HUES64 (cell line): ENCODE results near the gene TXNRD1.
A peak's percentile ranks its signal among the peaks of the same experiment; 100 is the strongest.

Experiments used
- H3K27ac ChIP-seq: 2 replicates; pipeline ENCODE4 v1.7.0; 2013; ENCODE audit warnings: low read depth, low read length, inconsistent platforms
- H3K27me3 ChIP-seq: 2 replicates; pipeline ENCODE4 v1.6.1; 2013; ENCODE audit warnings: mild to moderate bottlenecking, low read length; ENCODE audit not compliant: insufficient read depth
- H3K36me3 ChIP-seq: 2 replicates; pipeline ENCODE4 v1.6.1; 2013; ENCODE audit warnings: mild to moderate bottlenecking, low read length; ENCODE audit not compliant: insufficient read depth
- H3K4me1 ChIP-seq: 2 replicates; pipeline ENCODE4 v1.6.1; 2013; ENCODE audit warnings: mild to moderate bottlenecking, low read length, moderate library complexity; ENCODE audit not compliant: insufficient read depth
- H3K4me3 ChIP-seq: 2 replicates; pipeline ENCODE4 v1.5.1; 2013; ENCODE audit warnings: mild to moderate bottlenecking, low read length, moderate library complexity
- H3K9ac ChIP-seq: 2 replicates; pipeline ENCODE4 v1.6.1; 2013; ENCODE audit warnings: mild to moderate bottlenecking, low read depth, low read length
- H3K9me3 ChIP-seq: 2 replicates; pipeline ENCODE4 v1.6.1; 2013; ENCODE audit warnings: low read depth, low read length; ENCODE audit not compliant: insufficient read depth
- whole genome bisulfite sequencing: fragments of 150-250, 120-280 bp; methylation state at CpG from one replicate; pipeline ENCODE4 v1.1.7; 2013; ENCODE audit warnings: missing lambda C conversion rate; 5-methylcytosine and 5-hydroxymethylcytosine counted together

The TXNRD1 gene

DNA sequence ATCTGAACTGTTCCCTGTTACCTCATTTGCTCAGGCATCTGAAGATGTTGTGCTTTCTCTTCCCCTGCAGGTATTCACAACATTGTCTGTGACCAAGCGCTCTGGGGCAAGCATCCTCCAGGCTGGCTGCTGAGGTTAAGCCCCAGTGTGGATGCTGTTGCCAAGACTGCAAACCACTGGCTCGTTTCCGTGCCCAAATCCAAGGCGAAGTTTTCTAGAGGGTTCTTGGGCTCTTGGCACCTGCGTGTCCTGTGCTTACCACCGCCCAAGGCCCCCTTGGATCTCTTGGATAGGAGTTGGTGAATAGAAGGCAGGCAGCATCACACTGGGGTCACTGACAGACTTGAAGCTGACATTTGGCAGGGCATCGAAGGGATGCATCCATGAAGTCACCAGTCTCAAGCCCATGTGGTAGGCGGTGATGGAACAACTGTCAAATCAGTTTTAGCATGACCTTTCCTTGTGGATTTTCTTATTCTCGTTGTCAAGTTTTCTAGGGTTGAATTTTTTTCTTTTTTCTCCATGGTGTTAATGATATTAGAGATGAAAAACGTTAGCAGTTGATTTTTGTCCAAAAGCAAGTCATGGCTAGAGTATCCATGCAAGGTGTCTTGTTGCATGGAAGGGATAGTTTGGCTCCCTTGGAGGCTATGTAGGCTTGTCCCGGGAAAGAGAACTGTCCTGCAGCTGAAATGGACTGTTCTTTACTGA lies 132.9 kb downstream of the TXNRD1 start:
- Histone ChIP-seq H3K36me3 (peaks cover 77% of the 10 kb centered on the region), H3K27me3 (no peaks in the 10 kb centered on the region), H3K9me3 (no peaks in the 10 kb centered on the region), H3K4me3 (no peak overlapping the region), H3K9ac (no peak overlapping the region), H3K27ac (no peak overlapping the region), H3K4me1 (peaks cover 19% of the 10 kb centered on the region)
- 93% methylated on average over 11 of the region's 11 CpGs for WGBS

DNA sequence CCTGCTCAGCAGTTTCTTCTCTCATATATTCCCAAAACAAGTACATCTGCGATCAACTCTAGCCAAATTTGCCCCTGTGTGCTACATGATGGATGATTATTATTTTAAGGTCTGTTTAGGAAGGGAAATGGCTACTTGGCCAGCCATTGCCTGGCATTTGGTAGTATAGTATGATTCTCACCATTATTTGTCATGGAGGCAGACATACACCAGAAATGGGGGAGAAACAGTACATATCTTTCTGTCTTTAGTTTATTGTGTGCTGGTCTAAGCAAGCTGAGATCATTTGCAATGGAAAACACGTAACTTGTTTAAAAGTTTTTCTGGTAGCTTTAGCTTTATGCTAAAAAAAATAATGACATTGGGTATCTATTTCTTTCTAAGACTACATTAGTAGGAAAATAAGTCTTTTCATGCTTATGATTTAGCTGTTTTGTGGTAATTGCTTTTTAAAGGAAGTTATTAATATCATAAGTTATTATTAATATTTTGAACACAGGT lies 133.5 kb downstream of the TXNRD1 start:
- 95% methylated on average over 2 of the region's 2 CpGs for WGBS
- no peaks in the 10 kb centered on the region for H3K9me3 ChIP-seq
- no peaks in the 10 kb centered on the region for H3K27me3 ChIP-seq
- no peak overlapping the region for H3K4me3 ChIP-seq
- H3K27ac ChIP-seq, result no peak overlapping the region
- peaks cover 76% of the 10 kb centered on the region for H3K36me3 ChIP-seq
- H3K4me1 ChIP-seq, result peaks cover 19% of the 10 kb centered on the region
- H3K9ac ChIP-seq, result no peak overlapping the region

DNA sequence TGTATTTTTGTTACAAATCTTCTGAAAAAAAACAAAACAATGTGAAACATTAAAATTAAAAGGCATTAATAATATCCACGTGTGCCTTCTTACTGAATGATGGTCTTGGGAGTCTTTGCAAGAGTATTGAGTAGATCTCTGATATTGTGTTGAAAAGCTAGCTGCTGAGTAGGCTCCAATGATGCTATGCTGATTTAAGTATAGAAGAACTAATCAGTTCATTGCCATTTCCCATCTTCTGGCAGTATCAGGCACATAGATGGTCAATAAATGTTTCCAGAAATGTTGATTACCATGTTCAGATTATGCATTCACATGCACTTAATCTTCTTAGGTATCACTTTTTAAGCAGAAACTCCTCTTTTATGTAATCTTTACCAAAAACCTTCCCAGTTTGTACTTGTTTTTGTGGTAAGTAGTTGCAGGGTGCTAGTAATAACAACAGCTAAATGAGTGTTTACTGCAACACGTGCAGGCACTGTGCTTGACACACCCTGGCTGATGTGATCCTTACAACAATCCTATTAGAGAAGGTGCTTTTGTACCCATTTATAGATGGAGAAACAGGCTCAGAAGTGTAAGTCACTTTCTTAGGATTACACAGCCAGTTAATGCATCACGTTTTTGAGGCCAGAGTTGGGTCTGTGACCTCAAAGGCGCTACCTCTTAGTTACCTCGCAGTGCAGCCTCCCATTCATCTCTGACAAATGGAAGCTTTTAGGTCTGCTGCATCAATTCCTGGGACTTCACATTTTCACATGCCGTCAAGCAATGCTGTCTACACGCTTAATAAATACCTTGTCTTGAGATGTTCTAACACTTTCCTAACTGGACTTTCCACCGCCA lies 134.9 kb downstream of the TXNRD1 start:
- Histone ChIP-seq H3K36me3 (peaks cover 74% of the 10 kb centered on the region), H3K9ac (no peak overlapping the region), H3K27ac (peak overlapping the region; percentile 67; the same call in 1 of the 2 replicates), H3K9me3 (no peaks in the 10 kb centered on the region), H3K27me3 (no peaks in the 10 kb centered on the region), H3K4me1 (peaks cover 19% of the 10 kb centered on the region), H3K4me3 (no peak overlapping the region)
- WGBS, result 89% methylated on average over 8 of the region's 8 CpGs

DNA sequence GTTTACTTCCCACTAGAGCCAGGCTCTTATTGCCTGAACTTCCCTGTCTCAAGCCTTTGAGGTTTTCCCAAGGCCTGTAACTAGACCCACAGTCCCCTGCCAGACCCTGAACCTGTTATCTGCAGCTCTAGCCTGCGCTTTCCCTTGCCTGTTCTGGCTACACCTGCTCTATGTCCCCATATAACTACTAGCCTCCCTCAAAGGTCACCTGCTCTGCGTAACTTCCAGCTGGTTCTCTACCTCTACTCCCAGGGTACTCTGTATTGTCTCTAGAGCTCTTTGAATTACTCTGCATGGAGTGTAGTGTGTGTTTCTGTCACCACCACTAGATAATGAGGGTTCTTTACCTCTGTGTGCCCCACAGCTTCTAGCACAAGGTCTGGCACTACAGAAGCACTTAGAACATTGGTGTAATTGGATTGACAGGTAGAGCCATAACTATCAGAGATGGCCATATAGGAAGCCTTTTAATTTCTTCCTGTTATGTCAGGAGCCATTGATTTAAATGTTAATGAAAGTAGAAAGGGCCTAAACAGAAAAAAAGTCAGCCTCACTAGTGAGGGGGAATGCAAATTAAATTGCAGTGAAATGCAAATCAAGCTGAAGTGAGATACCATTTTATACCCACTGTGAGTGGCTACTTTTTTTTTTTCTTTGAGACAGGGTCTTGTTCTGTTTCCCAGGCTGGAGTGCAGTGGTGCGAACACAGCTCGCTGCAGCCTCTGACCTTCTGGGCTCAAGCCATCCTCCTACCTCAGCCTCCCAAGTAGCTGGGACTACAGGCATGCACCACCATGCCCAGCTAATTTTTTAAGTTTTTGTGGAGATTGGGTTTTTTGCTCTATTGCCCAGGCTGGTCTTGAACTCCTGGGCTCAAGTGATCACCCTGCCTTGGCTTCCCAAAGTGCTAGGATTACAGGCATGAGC lies 135.7 kb downstream of the TXNRD1 start:
- H3K9me3 ChIP-seq, result no peaks in the 10 kb centered on the region
- 84% methylated on average over 4 of the region's 4 CpGs for WGBS
- H3K27me3 ChIP-seq, result no peaks in the 10 kb centered on the region
- no peak overlapping the region for H3K4me3 ChIP-seq
- H3K27ac ChIP-seq, result peak overlapping the region; percentile 67; the same call in 1 of the 2 replicates
- H3K4me1 ChIP-seq, result peaks cover 19% of the 10 kb centered on the region
- H3K9ac ChIP-seq, result no peak overlapping the region
- H3K36me3 ChIP-seq, result peaks cover 69% of the 10 kb centered on the region

DNA sequence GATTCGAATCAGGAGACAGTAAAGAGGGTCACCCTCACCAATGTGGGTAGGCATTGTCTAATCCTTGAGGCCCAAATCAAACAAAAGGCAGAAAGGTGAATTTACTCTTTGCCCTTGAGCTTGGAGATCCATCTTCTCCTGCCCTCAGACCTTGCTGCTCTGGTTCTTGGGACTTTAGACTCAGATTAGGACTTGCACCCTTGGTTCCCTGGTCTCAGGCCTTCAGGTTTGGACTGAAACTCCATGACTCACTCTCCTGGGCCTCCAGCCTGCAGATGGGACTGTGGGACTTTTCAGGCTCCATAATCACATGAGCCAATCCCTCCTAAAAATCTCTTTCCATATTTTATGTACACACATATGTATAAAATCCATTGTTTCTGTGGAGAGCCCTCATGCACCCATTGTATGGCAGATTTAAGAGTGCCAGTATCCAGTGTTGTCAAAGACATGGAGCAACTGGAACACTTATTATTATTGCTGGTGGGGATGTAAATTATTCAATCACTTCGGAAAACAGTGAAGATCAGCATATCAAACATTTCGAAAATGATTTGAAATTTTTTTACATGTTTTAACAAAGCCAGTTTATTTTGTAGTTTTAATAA lies 136.6 kb downstream of the TXNRD1 start:
- Histone ChIP-seq H3K9ac (no peak overlapping the region), H3K36me3 (peaks cover 63% of the 10 kb centered on the region), H3K4me1 (peaks cover 19% of the 10 kb centered on the region), H3K27me3 (no peaks in the 10 kb centered on the region), H3K27ac (no peak overlapping the region), H3K4me3 (no peak overlapping the region), H3K9me3 (no peaks in the 10 kb centered on the region)
- WGBS, result 96% methylated on average over 3 of the region's 3 CpGs

- Histone ChIP-seq H3K4me1 (peaks cover 19% of the 10 kb centered on the region), H3K9me3 (no peaks in the 10 kb centered on the region), H3K4me3 (no peak overlapping the region), H3K36me3 (peaks cover 52% of the 10 kb centered on the region), H3K9ac (no peak overlapping the region), H3K27ac (no peak overlapping the region), H3K27me3 (no peaks in the 10 kb centered on the region)
- 96% methylated on average over 16 of the region's 17 CpGs for WGBS
Measured at GRCh38 chr12:104353012-104353981, 137.7 kb downstream of the TXNRD1 start.

DNA sequence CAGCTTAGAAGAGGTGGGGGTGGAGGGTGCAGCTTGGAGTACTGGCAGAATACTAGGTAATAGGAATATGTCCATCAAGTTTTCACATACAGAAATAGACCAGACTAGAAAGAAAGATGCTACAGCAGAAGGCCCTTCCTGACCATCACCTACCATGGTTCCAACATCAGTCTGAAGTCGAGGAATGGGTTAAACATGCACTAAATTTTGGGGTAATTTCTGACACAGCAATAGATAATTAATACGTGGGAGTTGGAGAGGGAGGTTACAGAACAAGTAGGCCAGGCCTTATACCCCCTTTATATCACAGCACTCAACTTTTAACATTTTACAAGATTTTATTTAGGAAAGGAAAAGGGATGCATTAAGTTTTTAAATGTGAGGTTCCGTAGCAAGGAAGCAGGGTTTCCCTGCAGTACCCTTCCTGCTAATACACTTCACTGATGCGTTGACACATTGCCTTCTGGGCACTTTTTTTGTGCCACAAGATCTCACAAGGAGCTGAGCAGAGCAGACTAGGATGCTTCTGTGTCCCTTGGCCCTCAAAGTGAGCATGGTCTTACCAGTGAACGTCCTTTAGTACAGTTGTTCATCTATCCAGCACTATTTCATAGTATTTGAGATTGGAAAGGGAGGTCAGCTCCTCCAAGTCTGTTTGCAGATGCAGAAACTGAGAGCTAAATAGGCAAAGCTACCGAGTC lies 138.7 kb downstream of the TXNRD1 start:
- Histone ChIP-seq H3K4me1 (peaks cover 19% of the 10 kb centered on the region), H3K4me3 (no peak overlapping the region), H3K9me3 (no peaks in the 10 kb centered on the region), H3K27ac (no peak overlapping the region), H3K36me3 (peaks cover 42% of the 10 kb centered on the region), H3K9ac (no peak overlapping the region), H3K27me3 (no peaks in the 10 kb centered on the region)
- 90% methylated on average over 5 of the region's 6 CpGs for WGBS

GRCh38 chr12:104354868-104355570 lies 139.4 kb downstream of the TXNRD1 start:
- Histone ChIP-seq H3K27me3 (no peaks in the 10 kb centered on the region), H3K4me1 (peaks cover 18% of the 10 kb centered on the region), H3K36me3 (peaks cover 35% of the 10 kb centered on the region), H3K9me3 (no peaks in the 10 kb centered on the region), H3K27ac (no peak overlapping the region), H3K4me3 (no peak overlapping the region), H3K9ac (no peak overlapping the region)
- 91% methylated on average over 7 of the region's 7 CpGs for WGBS

- Histone ChIP-seq H3K4me3 (no peak overlapping the region), H3K36me3 (peaks cover 29% of the 10 kb centered on the region), H3K27me3 (no peaks in the 10 kb centered on the region), H3K9me3 (0 out of 2 replicates have a peak, but pooled peaks cover 2% of the 10 kb centered on the region), H3K4me1 (peaks cover 12% of the 10 kb centered on the region), H3K27ac (no peak overlapping the region), H3K9ac (no peak overlapping the region)
- 89% methylated on average over 3 of the region's 3 CpGs for WGBS
Measured at GRCh38 chr12:104355630-104356029, 140.1 kb downstream of the TXNRD1 start.
